Astrocyte (in vitro differentiated cells and primary cell): ENCODE results near the gene SPACA7. TPM values are rescaled to one million over a fixed set of nuclear protein-coding genes. Genes with fewer than 3 reads are reported as not detected.

Source experiments
- DNase-seq: peaks from one replicate; pipeline ENCODE4 v3.0.0-alpha.2; 2010; ENCODE audit warnings: low read depth
- FAIRE-seq: peaks from 2 replicates; lab custom pipeline; 2011; peaks lifted over from hg19 to GRCh38; lab: Jason Lieb, UNC
- H2AFZ ChIP-seq: 2 replicates; pipeline ENCODE4 v1.6.0; 2012; ENCODE audit warnings: low read depth, low read length, inconsistent platforms
- H3K27ac ChIP-seq: 2 replicates; pipeline ENCODE4 v1.5.1; 2011; ENCODE audit warnings: low read depth, low read length, inconsistent platforms
- H3K27me3 ChIP-seq: 2 replicates; pipeline ENCODE4 v1.6.0; 2011; ENCODE audit warnings: low read length, inconsistent platforms; ENCODE audit not compliant: insufficient read depth
- H3K36me3 ChIP-seq: 2 replicates; pipeline ENCODE4 v1.5.1; 2011; ENCODE audit warnings: low read length, inconsistent platforms; ENCODE audit not compliant: insufficient read depth
- H3K4me1 ChIP-seq: 2 replicates; pipeline ENCODE4 v1.5.1; 2011; ENCODE audit warnings: low read length, inconsistent platforms; ENCODE audit not compliant: insufficient read depth
- H3K4me2 ChIP-seq: 2 replicates; pipeline ENCODE4 v1.6.0; 2012; ENCODE audit warnings: low read length, inconsistent platforms
- H3K4me3 ChIP-seq: 2 replicates; pipeline ENCODE4 v1.5.1; 2011; ENCODE audit warnings: low read depth, mild to moderate bottlenecking, low read length, inconsistent platforms; ENCODE audit not compliant: insufficient read depth
- H3K79me2 ChIP-seq: 2 replicates; pipeline ENCODE4 v1.6.0; 2012; ENCODE audit warnings: mild to moderate bottlenecking, low read length, inconsistent platforms; ENCODE audit not compliant: insufficient read depth
- H3K9ac ChIP-seq: 2 replicates; pipeline ENCODE4 v1.6.0; 2012; ENCODE audit warnings: mild to moderate bottlenecking, low read length, inconsistent platforms
- H3K9me3 ChIP-seq: 2 replicates; pipeline ENCODE4 v1.5.1; 2012; ENCODE audit warnings: low read depth, mild to moderate bottlenecking, low read length, inconsistent platforms; ENCODE audit not compliant: insufficient read depth
- H4K20me1 ChIP-seq: 2 replicates; pipeline ENCODE4 v1.6.0; 2012; ENCODE audit warnings: low read length, inconsistent platforms; ENCODE audit not compliant: insufficient read depth
- H3K27ac Mint-ChIP-seq: one replicate; pipeline ENCODE4 v1.8.0; 2021; ENCODE audit warnings: mild to moderate bottlenecking, mixed read lengths; ENCODE audit not compliant: unreplicated experiment
- H3K27me3 Mint-ChIP-seq: one replicate; pipeline ENCODE4 v1.8.0; 2021; ENCODE audit warnings: low read depth, mixed read lengths; ENCODE audit not compliant: unreplicated experiment
- H3K36me3 Mint-ChIP-seq: one replicate; pipeline ENCODE4 v1.8.0; 2021; ENCODE audit warnings: low read depth, mixed read lengths; ENCODE audit not compliant: unreplicated experiment
- H3K4me1 Mint-ChIP-seq: one replicate; pipeline ENCODE4 v1.8.0; 2021; ENCODE audit warnings: low read depth, mixed read lengths; ENCODE audit not compliant: unreplicated experiment
- H3K4me3 Mint-ChIP-seq: one replicate; pipeline ENCODE4 v1.8.0; 2021; ENCODE audit warnings: mild to moderate bottlenecking, moderate library complexity, mixed read lengths; ENCODE audit not compliant: unreplicated experiment
- H3K9me3 Mint-ChIP-seq: one replicate; pipeline ENCODE4 v1.8.0; 2021; ENCODE audit warnings: mild to moderate bottlenecking, mixed read lengths; ENCODE audit not compliant: unreplicated experiment
- CTCF ChIP-seq: IDR thresholded peaks from 2 replicates; pipeline ENCODE4 v1.5.1; 2011; ENCODE audit warnings: low read depth, mild to moderate bottlenecking, inconsistent platforms, low read length, moderate library complexity; ENCODE audit not compliant: insufficient read depth
- EZH2 ChIP-seq: IDR thresholded peaks from 2 replicates; pipeline ENCODE4 v1.6.1; 2012; ENCODE audit warnings: mild to moderate bottlenecking, low read length, inconsistent platforms; ENCODE audit not compliant: insufficient read depth
- total RNA-seq: library from RNA; stranded (reverse); gene quantifications from 2 replicates; pipeline ENCODE4 v1.2.1, GENCODE V29; 2021

The SPACA7 gene
- total RNA-seq, 1 donor from 2014 or later, result not detected

GRCh38 chr13:112466132-112467058 lies 90.2 kb downstream of the SPACA7 start:
- FAIRE-seq, result no peak
- Mint-ChIP-seq H3K9me3 (peaks cover 6% of the 10 kb centered on the region), H3K27me3 (peaks cover 6% of the 10 kb centered on the region)

GRCh38 chr13:112467236-112467635 lies 91.1 kb downstream of the SPACA7 start:
- Histone ChIP-seq H3K4me3 (no peak overlapping the region), H3K4me1 (no peaks in the 10 kb centered on the region), H3K36me3 (no peaks in the 10 kb centered on the region), H4K20me1 (no peaks in the 10 kb centered on the region), H3K27ac (no peak overlapping the region), H3K9ac (no peak overlapping the region), H3K27me3 (no peaks in the 10 kb centered on the region), H2AFZ (no peak overlapping the region), H3K4me2 (no peak overlapping the region), H3K79me2 (no peaks in the 10 kb centered on the region), H3K9me3 (no peaks in the 10 kb centered on the region)
- peaks cover 2% of the 10 kb centered on the region for H3K9me3 Mint-ChIP-seq
- FAIRE-seq (no peak), DNase-seq (no peak)
- no peaks in the 10 kb centered on the region for H3K36me3 Mint-ChIP-seq
- TF ChIP-seq CTCF (no peak), EZH2 (no peak)
- H3K4me3 Mint-ChIP-seq, result no peak overlapping the region
- H3K27me3 Mint-ChIP-seq, result peaks cover 6% of the 10 kb centered on the region
- no peak overlapping the region for H3K27ac Mint-ChIP-seq
- H3K4me1 Mint-ChIP-seq, result no peaks in the 10 kb centered on the region

More at GRCh38 chr13:112466132-112467058, 90.2 kb downstream of the SPACA7 start:
- Mint-ChIP-seq H3K4me3 (no peak overlapping the region), H3K36me3 (no peaks in the 10 kb centered on the region), H3K27ac (no peak overlapping the region), H3K4me1 (no peaks in the 10 kb centered on the region)
- Histone ChIP-seq H3K36me3 (no peaks in the 10 kb centered on the region), H3K4me3 (no peak overlapping the region), H4K20me1 (no peaks in the 10 kb centered on the region), H3K4me2 (no peak overlapping the region), H3K4me1 (no peaks in the 10 kb centered on the region), H3K79me2 (no peaks in the 10 kb centered on the region), H3K9ac (no peak overlapping the region), H3K27me3 (no peaks in the 10 kb centered on the region), H3K27ac (no peak overlapping the region), H2AFZ (no peak overlapping the region), H3K9me3 (no peaks in the 10 kb centered on the region)
- DNase-seq, result no peak
- TF ChIP-seq CTCF (no peak), EZH2 (no peak)

GRCh38 chr13:112468069-112468468 lies 91.9 kb downstream of the SPACA7 start:
- H3K27ac Mint-ChIP-seq, result no peak overlapping the region
- no peak overlapping the region for H3K9ac ChIP-seq
- H3K4me3 ChIP-seq, result no peak overlapping the region
- no peaks in the 10 kb centered on the region for H3K79me2 ChIP-seq
- no peak overlapping the region for H3K4me3 Mint-ChIP-seq
- peaks cover 6% of the 10 kb centered on the region for H3K27me3 Mint-ChIP-seq
- H3K9me3 ChIP-seq, result no peaks in the 10 kb centered on the region
- H3K4me1 Mint-ChIP-seq, result no peaks in the 10 kb centered on the region
- DNase-seq (no peak), FAIRE-seq (no peak)
- no peak overlapping the region for H3K27ac ChIP-seq
- H3K4me1 ChIP-seq, result no peaks in the 10 kb centered on the region
- no peak overlapping the region for H2AFZ ChIP-seq
- H4K20me1 ChIP-seq, result no peaks in the 10 kb centered on the region
- TF ChIP-seq EZH2 (no peak), CTCF (no peak)
- no peaks in the 10 kb centered on the region for H3K27me3 ChIP-seq
- no peaks in the 10 kb centered on the region for H3K36me3 Mint-ChIP-seq
- no peak overlapping the region for H3K4me2 ChIP-seq
- H3K36me3 ChIP-seq, result no peaks in the 10 kb centered on the region
- H3K9me3 Mint-ChIP-seq, result no peaks in the 10 kb centered on the region
